Myocyte (in vitro differentiated cells): ENCODE measurements around the gene SMIM33. TPM values are rescaled to one million over a fixed set of nuclear protein-coding genes. Genes with fewer than 3 reads are reported as not detected.
"Not testable (repeated sequence)": the region's sequence is repeated elsewhere in the genome, so short reads cannot be mapped to it uniquely, and the experiment has no call there.

Source experiments
- DNase-seq: peaks from one replicate; pipeline ENCODE4 v3.0.0-alpha.2; 2012; ENCODE audit warnings: low read depth
- polyA plus RNA-seq: library from polyadenylated mRNA; unstranded; fragments of >200 nt; gene quantifications from one replicate; pipeline ENCODE4 v1.2.1, GENCODE V29; 2012; ENCODE audit warnings: missing spikeins
- total RNA-seq: library from RNA; depleted of rRNA; stranded (reverse); fragments of >200 nt; gene quantifications from 2 replicates; pipeline ENCODE4 v1.2.3, GENCODE V29; 2014

SMIM33 gene
- total RNA-seq: not detected in 2 replicates
- polyA plus RNA-seq: 0.03 TPM

DNA sequence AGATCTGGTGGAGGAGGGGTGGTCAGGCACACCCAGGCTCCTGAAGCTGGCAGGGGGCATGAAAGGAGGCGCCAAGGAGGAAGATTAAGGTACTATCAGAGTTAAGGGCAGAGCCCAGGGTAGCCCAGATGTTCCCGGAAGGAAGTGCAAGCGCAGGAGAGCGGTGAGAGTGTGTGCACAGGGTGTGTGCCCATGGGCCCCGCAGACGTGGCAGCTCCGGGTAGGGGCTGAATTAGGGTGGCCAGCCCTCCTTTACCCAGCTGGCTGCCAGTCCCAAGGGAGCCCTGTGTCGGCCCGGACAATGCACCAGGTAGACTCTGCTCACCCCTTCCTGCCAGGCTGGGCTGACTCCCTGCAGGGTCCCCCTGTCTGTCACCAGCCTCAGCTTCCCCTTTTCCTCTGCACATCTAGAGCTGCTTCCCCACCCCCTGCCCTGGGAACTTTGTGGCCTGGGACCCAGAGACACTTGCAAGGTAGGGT is at the start of gene SMIM33:
SMIM33 (plus strand) TSS at position 184 of the 480 bp plus-strand sequence; CDS start at position 302, 118 bp downstream.
- DNase-seq: no peak

DNA sequence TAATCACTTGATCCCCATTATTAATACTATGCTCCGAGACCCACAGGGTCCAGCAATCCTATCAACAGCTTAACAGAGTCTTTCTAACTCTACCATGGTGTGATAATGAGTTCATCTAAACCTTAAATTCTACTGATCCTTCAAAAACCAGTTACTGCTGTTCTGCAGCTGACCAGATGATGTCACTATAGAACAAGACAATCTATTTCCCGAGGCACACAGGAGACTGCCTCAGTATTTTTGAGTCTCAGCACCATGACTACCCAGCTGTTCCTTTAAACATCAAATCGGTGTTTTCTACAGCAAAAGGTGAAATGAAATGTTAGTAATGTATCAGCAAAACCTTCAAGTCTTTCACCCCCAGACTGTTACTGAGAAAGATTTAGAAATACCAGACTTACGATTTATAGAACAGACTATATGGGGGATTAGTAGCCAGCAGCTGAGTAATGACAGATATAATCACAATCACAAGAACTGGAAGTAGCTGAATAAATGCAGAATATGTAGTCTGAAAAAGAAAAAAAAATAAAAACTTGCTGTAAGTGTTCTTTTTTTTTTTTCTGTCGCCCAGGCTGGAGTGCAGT is 48.4 kb upstream of the SMIM33 start:
- DNase-seq: peak; percentile 82

DNA sequence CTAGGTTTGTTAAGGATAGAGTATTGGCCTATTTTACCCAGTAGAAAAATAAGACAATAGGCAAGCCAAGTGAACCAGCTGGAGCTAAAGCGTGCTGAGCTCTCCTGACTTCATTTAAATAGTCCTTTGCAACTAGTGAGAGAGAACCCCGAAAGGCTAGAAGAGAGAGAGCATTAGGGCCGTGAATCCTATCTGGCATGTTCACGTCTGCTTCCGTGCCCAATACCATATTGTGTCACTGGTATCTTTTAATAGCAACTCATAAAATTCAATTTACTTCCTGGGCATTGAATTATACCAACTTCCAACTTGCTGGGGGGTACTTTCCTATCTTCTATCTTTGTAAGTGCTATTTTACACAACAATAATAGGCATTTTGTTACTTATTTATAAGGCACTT is 45.3 kb upstream of the SMIM33 start:
- DNase-seq: no peak

DNA sequence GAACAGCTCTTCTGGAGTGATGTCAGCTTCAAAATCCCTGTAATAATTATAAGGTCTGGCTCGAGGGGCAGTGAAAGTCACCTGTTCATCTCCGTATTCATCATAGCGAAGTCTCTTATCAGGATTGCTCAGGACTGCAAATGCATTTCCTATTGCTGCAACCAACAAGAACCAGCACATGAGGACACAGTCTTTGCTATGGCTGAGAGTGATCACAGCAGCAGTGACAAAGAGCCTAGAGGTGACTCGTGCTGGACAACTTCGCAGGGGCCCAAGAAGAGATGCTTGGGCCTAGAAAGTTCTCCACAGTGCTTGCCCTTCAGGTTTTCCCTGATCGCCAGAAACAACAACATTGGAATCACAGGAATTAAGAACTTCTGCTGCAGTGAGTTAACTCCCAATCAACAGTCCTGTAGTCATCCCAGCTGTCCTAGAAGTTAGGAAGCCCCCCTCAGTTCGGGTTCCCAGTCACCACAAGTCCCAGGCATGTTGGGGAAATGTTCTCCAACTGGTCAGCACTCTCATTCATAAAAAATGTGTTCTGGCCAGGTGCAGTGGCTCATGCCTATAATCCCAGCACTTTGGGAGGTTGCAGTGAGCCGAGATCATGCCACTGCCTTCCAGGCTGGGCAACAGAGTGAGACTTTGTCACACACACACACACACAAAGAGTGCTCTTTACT is 44.5 kb upstream of the SMIM33 start:
- DNase-seq: peak; percentile 87

DNA sequence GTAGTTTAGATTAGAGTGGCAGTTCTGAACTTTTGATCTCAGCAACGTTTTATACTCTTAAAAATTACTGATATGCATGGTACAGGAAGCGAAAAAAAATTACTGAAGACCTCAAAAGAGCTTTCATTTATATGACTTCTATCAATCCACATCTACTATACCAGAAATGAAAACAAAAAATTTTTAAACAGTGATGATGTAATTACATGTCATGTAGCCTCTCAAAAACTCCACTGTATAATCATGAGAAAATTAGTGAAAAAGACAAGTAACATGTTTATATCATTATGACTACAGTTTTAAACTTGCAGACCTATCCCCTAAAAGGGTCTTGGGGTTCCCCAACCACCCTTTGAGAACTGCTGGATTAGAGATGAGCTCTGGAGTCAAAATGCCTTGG is 40.8 kb upstream of the SMIM33 start:
- DNase-seq: no peak

DNA sequence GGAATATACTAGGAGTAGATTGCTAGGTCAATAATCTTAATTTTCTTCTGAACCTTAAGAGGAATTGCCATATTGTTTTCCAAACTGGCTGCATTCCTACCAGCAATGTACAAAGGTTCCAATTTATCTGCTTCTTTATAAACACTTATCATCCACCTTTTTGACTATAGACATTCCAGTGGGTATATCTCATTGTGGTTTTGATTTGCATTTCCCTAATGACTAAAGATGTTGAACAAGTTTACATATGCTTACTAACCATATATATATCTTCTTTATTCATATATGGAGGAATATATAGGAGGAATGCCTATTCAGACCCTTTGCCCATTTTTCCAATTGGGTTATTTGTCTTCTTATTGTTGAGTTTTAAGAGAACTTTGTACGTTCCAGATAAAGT is 39.1 kb upstream of the SMIM33 start:
- DNase-seq: no peak

DNA sequence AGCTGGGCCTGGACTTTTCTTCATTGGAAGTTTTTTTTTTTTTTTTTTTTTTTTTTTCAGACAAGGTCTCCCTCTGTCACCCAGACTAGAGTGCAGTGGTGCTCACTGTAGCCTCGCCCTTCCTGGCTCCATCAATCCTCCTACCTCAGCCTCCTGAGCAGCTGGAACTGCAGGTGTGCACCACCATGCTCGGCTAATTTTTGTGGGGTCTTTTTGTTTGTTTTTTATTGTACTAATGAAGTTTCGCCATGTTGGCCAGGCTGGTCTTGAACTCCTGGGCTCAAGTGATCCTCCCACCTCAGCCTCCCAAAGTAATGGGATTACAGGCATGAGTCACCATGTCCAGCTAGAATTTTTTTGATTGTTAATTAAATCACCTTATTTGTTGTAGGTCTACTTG is 35.1 kb upstream of the SMIM33 start:
- no peak for DNase-seq

DNA sequence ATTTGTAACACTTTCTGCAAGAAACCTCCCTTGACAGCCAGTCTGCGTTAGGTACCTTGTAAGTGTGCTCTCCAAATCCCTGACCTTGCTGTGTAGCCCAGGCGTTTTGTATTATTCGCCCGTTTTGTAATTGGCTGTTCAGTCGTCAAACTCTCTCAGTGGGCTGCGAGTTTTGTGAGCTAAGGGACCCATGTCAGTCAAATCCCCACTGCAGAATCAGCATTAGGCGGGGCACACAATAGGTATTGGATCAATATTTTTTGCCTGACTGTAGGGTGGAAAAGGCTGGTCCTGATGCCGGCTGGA is 32.1 kb upstream of the SMIM33 start:
- no peak for DNase-seq

DNA sequence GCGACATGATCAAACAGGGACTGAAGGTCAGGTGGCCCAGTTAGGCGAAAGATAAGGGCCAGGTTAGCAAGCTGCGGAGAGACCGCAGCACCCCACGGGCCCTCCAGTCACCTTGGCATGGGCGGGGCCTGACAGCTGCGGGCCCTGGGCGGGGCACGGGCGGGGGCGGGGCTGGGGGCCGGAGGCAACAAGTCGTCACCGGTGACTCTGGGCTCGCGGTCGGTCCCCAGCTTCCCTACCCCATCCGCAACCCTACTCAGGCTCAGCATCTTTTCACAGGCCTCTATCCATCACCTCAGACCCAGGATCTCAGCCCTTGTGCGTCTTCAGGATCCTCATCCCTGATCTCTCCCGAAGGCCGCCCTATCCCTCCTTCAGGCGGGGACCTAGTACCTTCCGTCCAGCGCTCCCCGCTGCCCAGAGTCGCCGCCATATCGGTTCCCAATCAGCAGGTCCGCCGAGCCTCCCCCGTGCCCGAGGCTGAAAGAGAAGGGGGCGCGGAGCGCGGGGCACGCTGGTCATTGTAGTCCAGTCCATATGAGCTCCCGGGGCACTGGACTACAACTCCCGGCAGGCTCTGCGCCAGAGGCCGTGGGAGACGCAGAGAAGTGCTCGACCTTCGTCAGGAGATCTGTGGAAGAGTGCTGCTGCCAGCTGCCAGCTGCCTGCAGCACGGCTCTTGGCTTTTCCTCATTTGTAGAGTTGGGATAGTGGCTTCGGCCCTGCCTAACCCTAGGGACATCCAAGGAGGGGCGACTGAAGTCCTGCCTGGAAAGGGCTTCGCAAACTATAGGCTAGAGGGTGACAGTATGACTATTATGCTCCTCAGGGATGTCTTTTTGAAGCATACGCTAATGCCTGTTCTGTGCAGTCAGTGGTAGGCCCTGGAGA is 31.5 kb upstream of the SMIM33 start, which contains the start of gene DNAJC18:
DNAJC18 (minus strand) TSS at position 513 of the 891 bp plus-strand sequence; CDS start at position 433, 80 bp downstream.
- peak; percentile 96 for DNase-seq

DNA sequence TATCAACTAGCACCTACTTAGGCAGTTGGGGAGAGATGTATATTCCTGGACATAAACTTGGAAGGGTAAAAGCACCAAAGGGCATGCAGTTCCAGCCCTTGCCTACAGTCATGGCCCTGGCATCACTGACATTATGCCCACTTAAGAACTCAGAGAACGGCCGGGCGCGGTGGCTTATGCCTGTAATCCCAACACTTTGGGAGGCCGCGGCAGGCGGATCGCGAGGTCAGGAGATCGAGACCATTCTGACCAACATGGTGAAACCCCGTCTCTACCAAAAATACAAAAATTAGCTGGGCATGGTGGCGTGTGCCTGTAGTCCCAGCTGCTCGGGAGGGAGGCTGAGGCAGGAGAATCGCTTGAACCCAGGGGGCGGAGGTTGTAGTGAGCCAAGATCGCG is 30.4 kb upstream of the SMIM33 start:
- DNase-seq: not testable (repeated sequence)

DNA sequence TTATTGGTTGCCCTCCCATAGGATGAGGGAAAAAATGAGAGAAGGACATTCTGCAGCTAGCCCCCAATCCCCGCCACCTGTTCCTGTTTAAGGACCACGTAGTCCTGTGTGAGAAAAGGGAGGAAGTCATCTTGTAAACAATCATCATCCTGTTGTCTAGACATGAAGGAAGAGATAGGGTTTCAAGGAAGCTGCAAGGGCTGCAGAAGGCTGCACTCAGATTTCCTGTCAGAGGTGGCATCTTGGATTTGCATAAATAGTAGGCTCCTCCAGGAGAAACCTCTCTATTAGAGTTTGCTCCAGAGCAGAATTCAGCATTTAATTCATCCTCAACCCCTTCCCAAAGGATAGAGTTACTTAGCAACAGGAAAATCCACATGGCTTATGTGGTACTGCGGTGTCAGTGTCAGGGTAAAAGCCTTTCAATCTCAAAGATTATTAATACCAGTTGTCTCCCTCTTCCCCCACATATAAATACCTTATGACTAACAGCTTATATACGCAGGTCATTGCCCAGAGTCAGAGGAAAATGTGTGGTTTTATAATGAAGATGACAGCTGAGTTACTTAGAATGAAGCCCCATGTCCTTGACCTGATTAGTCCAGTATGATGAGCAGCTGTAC is 26.9 kb upstream of the SMIM33 start:
- DNase-seq: peak; percentile 94

DNA sequence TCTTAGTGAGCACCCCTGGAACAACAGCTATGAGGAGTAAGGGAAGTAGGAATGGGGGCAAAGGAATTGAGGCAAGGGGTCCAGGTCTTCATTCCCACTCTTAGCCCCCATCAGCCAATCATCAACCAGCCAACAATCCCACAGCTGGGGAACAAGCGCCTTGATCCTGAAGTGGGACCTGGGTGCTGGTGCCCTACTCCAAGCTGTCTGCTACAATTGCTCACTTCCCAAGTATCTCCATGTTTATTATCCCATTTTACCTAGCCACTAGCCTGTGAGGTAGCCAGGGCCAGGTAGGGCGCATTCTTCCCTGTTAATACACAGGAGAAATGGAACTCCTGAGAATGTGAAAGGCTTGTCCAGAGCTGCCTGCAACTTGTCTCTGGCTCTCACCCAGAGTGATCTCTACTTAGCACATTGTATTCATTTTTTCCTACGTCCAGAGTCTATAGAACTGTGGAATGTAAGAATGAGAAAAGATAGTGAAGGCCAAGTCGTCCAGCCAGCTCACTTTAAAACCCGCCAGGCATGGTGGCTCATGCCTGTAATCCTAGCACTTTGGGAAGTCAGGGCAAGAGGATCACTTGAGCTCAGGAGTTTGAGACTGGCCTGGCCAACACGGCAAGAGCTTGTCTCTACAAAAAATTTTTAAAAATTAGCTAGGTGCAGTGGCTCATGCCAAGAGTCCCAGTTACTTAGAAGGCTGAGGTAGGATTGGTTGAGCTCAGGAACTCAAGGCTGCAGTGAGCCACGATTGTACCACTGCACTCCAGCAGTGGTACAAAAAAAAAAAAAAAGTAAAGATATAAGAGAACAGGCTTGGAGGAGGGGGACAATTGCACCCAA is 25.3 kb upstream of the SMIM33 start:
- no peak for DNase-seq

DNA sequence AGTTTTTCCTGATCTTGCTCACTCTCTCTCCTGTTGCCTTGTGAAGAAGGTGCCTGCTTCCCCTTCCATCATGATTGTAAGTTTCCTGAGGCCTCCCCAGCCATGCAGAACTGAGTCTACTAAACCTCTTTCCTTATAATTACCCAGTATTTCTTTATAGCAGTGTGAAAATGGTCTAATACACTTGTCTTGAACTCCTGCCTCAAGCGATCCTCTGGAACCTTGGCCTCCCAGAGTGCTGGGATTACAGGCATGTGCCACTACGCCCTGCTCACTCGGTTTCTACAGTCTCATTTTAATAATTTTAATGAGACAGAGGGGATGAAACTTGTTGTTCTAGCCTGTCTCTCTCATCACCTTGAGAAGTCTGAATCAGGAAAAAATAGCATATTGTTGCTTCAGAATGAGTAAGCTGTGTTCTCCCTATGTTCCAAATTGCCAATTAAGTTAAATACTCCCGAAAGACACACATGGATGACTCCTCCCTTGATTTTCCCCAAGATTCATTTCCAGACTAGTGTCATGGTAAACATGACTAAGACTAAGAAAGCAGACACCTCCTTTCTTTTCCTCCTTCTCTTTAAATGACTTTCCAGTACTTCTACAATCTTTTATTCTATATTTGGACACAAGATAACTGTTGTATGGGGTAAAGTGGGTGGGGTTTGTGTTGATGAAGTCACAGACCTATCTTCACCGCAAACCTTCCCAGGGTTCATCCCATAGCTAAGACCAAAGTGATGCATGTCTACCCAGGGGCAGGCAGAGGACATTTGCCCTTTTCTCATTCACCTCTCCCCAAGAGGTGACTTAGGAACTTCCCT is 23.6 kb upstream of the SMIM33 start:
- DNase-seq: no peak

DNA sequence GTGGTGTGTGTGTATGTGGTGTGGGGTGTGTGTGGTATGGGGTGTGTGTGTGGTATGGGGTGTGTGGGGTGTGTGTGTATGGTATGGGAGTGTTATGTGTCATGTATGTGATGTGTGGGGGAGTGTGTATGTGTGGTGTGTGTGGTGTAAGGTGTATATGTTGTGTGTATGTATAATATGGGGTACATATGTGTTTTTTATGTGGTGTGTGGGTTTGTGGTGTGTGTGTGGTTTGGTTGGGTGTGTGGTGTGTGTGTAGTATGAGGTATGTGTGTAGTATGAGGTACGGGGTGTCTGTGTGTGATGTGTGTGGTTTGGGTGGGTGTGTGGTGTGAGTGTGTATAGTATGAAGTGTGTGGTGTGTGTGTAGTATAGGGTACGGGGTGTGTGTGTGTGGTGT is 19.6 kb upstream of the SMIM33 start:
- no peak for DNase-seq

DNA sequence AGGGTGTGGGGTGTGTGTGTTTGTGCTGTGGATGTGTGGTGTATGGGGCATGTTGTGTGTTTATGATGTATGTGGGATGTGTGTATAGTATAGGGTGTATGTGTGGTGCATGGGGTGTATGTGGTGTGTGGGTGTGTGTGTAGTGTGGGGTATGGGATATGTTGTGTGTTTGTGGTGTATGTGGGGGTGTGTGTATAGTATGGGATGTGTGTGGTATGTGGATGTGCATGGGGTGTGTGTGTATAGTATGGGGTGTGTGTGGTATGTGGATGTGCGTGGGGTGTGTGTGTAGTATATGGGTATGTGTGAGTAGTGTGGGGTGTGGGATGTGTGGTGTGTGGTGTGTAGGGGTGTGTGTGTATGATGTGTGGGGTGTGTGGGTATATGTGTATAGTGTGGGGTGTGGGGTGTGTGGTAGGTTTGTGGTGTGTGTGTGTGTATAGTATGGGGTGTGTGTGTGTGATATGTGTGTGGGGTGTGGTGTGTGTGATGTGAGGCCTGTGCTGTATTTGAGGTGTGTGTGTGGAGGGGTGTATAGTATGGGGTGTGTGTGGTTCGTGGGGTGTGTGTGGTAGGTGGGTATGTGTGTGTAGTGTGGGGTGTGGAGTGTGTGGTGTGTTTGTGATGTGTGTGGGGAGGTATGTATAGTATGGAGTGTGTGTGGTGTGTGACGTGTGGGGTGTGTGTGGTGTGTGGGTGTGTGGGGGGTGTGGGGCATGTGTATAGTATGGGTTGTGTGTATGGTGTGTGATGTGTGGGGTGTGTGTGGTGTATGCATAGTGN is 18.7 kb upstream of the SMIM33 start:
- no peak for DNase-seq

DNA sequence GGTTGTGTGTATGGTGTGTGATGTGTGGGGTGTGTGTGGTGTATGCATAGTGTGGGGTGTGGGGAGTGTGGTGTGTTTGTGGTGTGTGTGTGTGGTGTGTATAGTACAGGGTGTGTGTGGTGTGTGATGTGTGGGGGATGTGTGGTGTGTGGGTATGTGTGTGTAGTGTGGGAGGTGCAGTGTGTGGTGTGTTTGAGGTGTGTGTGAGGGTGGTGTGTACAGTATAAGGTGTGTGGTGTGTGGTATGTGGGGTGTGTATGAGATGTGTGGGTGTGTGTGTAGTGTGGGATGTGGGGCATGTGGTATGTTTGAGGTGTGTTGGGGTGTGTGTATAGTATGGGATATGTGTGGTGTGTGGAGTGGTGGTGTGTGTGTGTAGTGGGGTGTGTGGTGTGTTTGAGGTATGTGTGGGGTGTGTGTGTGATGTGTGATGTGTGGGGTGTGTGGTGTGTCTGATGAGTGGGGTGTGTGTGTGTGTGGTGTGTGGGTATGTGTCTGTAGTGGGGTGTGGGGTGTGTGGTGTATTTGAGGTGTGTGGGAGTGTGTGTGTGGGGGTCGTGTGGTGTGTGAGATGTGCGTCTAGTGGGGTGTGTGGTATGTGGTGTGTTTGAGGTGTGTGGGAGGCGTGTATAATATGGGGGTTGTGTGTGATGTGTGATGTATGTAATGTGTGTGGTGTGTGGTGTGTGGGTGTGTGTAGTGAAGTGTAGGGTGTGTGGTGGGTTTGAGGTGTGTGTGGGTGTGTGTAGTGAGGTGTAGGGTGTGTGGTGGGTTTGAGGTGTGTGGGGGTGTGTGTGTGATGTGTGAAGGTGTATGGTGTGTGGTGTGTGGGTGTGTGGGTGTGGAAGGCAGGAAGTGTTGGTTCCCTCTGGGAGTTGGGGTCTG is 16.9 kb upstream of the SMIM33 start:
- DNase-seq: no peak

DNA sequence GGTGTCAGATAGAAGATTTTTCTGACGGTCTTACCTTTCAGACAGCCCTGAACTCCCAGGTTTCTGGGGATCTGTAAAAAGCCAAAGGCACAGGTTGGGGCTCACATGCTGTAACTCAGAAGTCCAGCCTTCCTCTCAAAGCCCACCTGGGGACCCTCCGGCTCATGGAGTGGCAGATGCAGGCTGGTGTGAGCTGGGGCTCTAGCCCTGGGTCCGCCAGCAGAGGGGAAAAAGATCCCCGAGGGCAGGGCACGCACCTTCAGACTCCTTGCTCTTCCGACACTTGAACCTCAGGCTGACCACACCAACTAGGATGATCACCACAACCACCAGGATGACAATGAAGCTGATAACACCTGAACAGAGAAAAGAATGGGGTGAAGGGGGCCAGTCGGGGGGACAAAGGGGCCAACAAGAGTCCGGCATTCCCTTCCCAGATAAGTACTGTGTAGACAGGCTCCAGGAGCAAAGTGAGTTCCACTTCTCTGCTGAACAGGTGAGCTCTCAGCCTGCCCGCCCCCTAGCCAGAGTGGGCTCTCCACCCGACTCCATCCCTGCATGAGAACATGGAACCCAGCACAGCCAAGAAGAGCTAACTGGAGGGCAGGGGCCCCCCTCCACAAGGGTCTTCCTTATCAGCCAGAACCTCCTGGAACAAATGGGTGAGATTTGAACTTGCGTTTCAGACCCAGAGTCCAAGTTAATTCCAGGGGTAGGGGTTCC is 16.1 kb upstream of the SMIM33 start:
- DNase-seq: no peak
